Psoas muscle (tissue), 8 donors: ENCODE measurements around the gene TRIM4. TPM values are rescaled to one million over a fixed set of nuclear protein-coding genes. Genes with fewer than 3 reads are reported as not detected.

Experiments
- ATAC-seq, 4 donors: fragments of 200-7000 bp; cut with Tn5 transposase; one replicate each; pipeline ENCODE4 v1.9.1; 2020; ENCODE audit warnings: moderate library complexity in 3 of 4, mild to moderate bottlenecking in 2 of 4
- DNase-seq, 2 donors: peaks; one replicate each; pipeline ENCODE4 v3.0.0-alpha.2; 2020
- H3K27ac ChIP-seq: fragments of 200-600 bp; one replicate; pipeline ENCODE4 v1.8.0; 2022
- H3K27me3 ChIP-seq, 3 donors: fragments of 200-600 bp in 1 of 3; one replicate each; pipeline versions ENCODE4 v1.6.1 to v1.8.0; 2013 to 2022; ENCODE audit warnings: low read length in 2 of 3, mild to moderate bottlenecking in 2 of 3, moderate library complexity in 1 of 3; ENCODE audit not compliant: insufficient read depth in 3 of 3
- H3K36me3 ChIP-seq, 2 donors: fragments of 200-600 bp in 1 of 2; one replicate each; pipeline versions ENCODE4 v1.6.1 to v1.8.0; 2013 to 2022; ENCODE audit warnings: low read depth in 1 of 2, mild to moderate bottlenecking in 1 of 2, moderate library complexity in 1 of 2; ENCODE audit not compliant: insufficient read depth in 1 of 2
- H3K4me1 ChIP-seq: fragments of 200-600 bp; one replicate; pipeline ENCODE4 v1.8.0; 2022
- H3K4me3 ChIP-seq: fragments of 200-600 bp; one replicate; pipeline ENCODE4 v1.8.0; 2022; ENCODE audit warnings: mild to moderate bottlenecking
- H3K9me3 ChIP-seq: fragments of 200-600 bp; one replicate; pipeline ENCODE4 v1.8.0; 2022
- CTCF ChIP-seq: fragments of 200-600 bp; IDR thresholded peaks from one replicate; pipeline ENCODE4 v1.8.0; 2022; ENCODE audit warnings: antibody characterized with exemption
- WGBS, 3 donors: extraction: QIAGEN DNeasy Blood & Tissue Kit; methylation state at CpG; one replicate each; pipeline versions ENCODE4 v1.1.6 to v1.1.7; 2013; 5-methylcytosine and 5-hydroxymethylcytosine counted together
- intact Hi-C, 2 donors: fragments of 100-400 bp; cut with DNase I; formaldehyde crosslinking; loops; one replicate each; pipeline versions ENCODE4 v1.11.0 to v1.14.2; 2022
- polyA plus RNA-seq, 3 donors: library from polyadenylated mRNA; stranded (reverse); fragments of 200-250 nt; gene quantifications; one replicate each; pipeline ENCODE4 v1.2.3, GENCODE V29; 2013
- total RNA-seq, 4 donors: library from RNA; stranded (reverse); fragmentation: NEBNext Ultra II Directional in 2 of 4; extraction: Animal tissue kit (Norgen Biotek cat#: 25700) in 2 of 4; gene quantifications; one replicate each; pipeline versions ENCODE4 v1.2.1 to v1.2.4, GENCODE V29; 2021 to 2023
- donor health status: healthy with polysubstance abuse.
- donor health status: DM: no; HTN: no; CAD: no; lungs with moderate emphysema.
- donor health status: Bipolar disorder and iron deficiency.
- donor health status: healthy.
- donor health status: DM: yes; HTN: yes; CAD: no.
- donor health status: DM: no; HTN: no; CAD: no.
- donor health status: DM: no; HTN: no; CAD: no.
- donor health status: DM: yes; HTN: yes; CAD: no.

The TRIM4 gene
- total and polyA plus RNA-seq, 7 donors, result 2.6 to 8.9 (median 4.5) TPM

DNA sequence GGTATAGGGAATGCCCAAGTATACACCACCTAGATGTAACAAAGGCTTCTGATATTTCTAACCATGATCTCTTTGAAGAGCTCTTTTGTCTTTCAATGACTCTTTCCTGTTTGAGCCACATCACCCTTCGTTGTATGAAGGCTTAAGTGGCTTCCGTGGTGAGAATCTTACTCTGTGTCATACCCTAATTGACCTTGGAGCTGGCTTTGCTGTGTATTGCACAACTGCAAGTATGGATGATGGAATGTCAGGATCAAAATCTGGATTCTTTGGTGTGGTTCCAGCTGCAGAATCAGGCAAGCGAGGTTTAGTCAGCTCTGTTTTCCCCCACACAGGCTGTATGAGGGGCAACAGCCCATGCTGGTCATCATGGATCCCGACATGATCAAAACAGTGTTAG, 75.5 kb downstream of the TRIM4 start:
- 50 to 74% (median 64%) methylated on average over 4 of the region's 4 CpGs for WGBS, 3 donors
- H3K27ac ChIP-seq, result no peak overlapping the region
- no peaks in the 10 kb centered on the region for H3K4me1 ChIP-seq
- H3K36me3 ChIP-seq, result no peaks in the 10 kb centered on the region
- ATAC-seq, result no peak
- no peaks in the 10 kb centered on the region for H3K9me3 ChIP-seq
- DNase-seq, result no peak
- no peak for TF ChIP-seq CTCF
- intact Hi-C loops, result no loop called here
- H3K27me3 ChIP-seq, result no peaks in the 10 kb centered on the region
- no peak overlapping the region for H3K4me3 ChIP-seq

DNA sequence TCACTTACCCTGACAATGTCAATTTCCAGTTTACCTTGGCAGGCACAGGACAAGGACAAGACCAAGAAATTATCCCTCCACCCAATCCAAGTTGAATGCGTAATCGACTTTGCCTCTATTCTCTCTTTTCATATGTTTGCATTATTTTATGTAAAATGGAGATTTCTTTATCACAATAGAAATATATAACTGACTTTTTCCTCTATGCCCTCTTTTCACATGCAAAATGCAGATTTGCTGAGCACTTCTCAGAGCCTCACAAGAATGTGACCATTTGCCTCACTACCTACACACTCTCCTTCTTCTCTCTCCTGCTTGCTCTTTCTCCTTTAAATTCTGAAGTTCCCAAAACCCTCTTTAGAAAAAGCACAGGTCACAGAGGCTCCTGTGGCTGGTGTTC, 76.4 kb downstream of the TRIM4 start:
- Histone ChIP-seq H3K4me3 (no peak overlapping the region), H3K4me1 (no peaks in the 10 kb centered on the region), H3K9me3 (no peaks in the 10 kb centered on the region), H3K27me3 (no peaks in the 10 kb centered on the region), H3K36me3 (no peaks in the 10 kb centered on the region), H3K27ac (no peak overlapping the region)
- no peak for TF ChIP-seq CTCF
- ATAC-seq (no peak), DNase-seq (no peak)
- intact Hi-C loops, result no loop called here
- WGBS, 3 donors, result 91 to 93% (median 92%) methylated on average over 2 of the region's 2 CpGs

Other genes with a start within 250 kb of the TRIM4 start
- 1 to 10 TPM in 2 of 4 donors, under 1 TPM in 2; 0.12 to 2.4 (median 0.71) TPM for gene CYP3A5, start 239.5 kb downstream of the TRIM4 start, total RNA-seq
- gene CYP3A5, start 239.5 kb downstream of the TRIM4 start, polyA plus RNA-seq, result under 1 TPM; 0.13 to 0.52 (median 0.32) TPM
- gene CYP3A7, start 184.3 kb downstream of the TRIM4 start, total RNA-seq, result not detected
- gene CYP3A7, start 184.3 kb downstream of the TRIM4 start, polyA plus RNA-seq, result not detected
- 1 to 10 TPM in 2 of 4 donors, under 1 TPM in 1, not detected in 1; 0.34 to 4.2 (median 3.2) TPM for gene CYP3A4, start 135.3 kb downstream of the TRIM4 start, total RNA-seq
- under 1 TPM; 0.08 to 0.26 (median 0.10) TPM for gene CYP3A4, start 135.3 kb downstream of the TRIM4 start, polyA plus RNA-seq
- under 1 TPM in 1 of 4 donors, not detected in 3; 0.29 TPM for gene CYP3A43, start 91.5 kb downstream of the TRIM4 start, total RNA-seq
- under 1 TPM in 1 of 3 donors, not detected in 2; 0.08 TPM for gene CYP3A43, start 91.5 kb downstream of the TRIM4 start, polyA plus RNA-seq
- not detected for gene OR2AE1, start 42.5 kb downstream of the TRIM4 start, total RNA-seq
- under 1 TPM in 2 of 3 donors, not detected in 1; 0.05 to 0.17 TPM for gene OR2AE1, start 42.5 kb downstream of the TRIM4 start, polyA plus RNA-seq
- gene GJC3, start 10.1 kb upstream of the TRIM4 start, total RNA-seq, result under 1 TPM in 1 of 4 donors, not detected in 3; 0.34 TPM
- under 1 TPM; 0.08 to 0.52 (median 0.08) TPM for gene GJC3, start 10.1 kb upstream of the TRIM4 start, polyA plus RNA-seq
- gene AZGP1, start 56.5 kb upstream of the TRIM4 start, total RNA-seq, result under 1 TPM; 0.49 to 0.82 (median 0.59) TPM
- gene AZGP1, start 56.5 kb upstream of the TRIM4 start, polyA plus RNA-seq, result 1 to 10 TPM in 2 of 3 donors, under 1 TPM in 1; 0.73 to 2.4 (median 1.6) TPM
- 10 to 100 TPM; 38.5 to 40.2 (median 38.9) TPM for gene ZKSCAN1, start 96.1 kb upstream of the TRIM4 start, total RNA-seq
- 10 to 100 TPM in 1 of 3 donors, 1 to 10 TPM in 2; 5.7 to 15.8 (median 8.8) TPM for gene ZKSCAN1, start 96.1 kb upstream of the TRIM4 start, polyA plus RNA-seq
- gene ZSCAN21, start 130.2 kb upstream of the TRIM4 start, total RNA-seq, result 10 to 100 TPM in 3 of 4 donors, 1 to 10 TPM in 1; 9.9 to 20.3 (median 11.7) TPM
- 10 to 100 TPM in 2 of 3 donors, 1 to 10 TPM in 1; 6.8 to 25.6 (median 16.2) TPM for gene ZSCAN21, start 130.2 kb upstream of the TRIM4 start, polyA plus RNA-seq
- gene ZNF3, start 162.2 kb upstream of the TRIM4 start, total RNA-seq, result 10 to 100 TPM; 14.6 to 23.8 (median 17.1) TPM
- 10 to 100 TPM; 11.2 to 26.4 (median 15.1) TPM for gene ZNF3, start 162.2 kb upstream of the TRIM4 start, polyA plus RNA-seq
- 100 to 1,000 TPM in 3 of 4 donors, 10 to 100 TPM in 1; 82.9 to 130 (median 111) TPM for gene COPS6, start 169.4 kb upstream of the TRIM4 start, total RNA-seq
- gene COPS6, start 169.4 kb upstream of the TRIM4 start, polyA plus RNA-seq, result 100 to 1,000 TPM; 104 to 145 (median 126) TPM
- 10 to 100 TPM; 24.6 to 34.0 (median 30.6) TPM for gene MCM7, start 181.9 kb upstream of the TRIM4 start, total RNA-seq
- 10 to 100 TPM; 33.3 to 40.6 (median 33.8) TPM for gene MCM7, start 181.9 kb upstream of the TRIM4 start, polyA plus RNA-seq
- gene AP4M1, start 182.1 kb upstream of the TRIM4 start, total RNA-seq, result 10 to 100 TPM in 2 of 4 donors, 1 to 10 TPM in 2; 8.8 to 12.9 (median 10.8) TPM
- 10 to 100 TPM; 10.9 to 19.2 (median 14.5) TPM for gene AP4M1, start 182.1 kb upstream of the TRIM4 start, polyA plus RNA-seq
- 10 to 100 TPM; 26.8 to 40.5 (median 31.7) TPM for gene TAF6, start 199.8 kb upstream of the TRIM4 start, total RNA-seq
- 10 to 100 TPM; 31.4 to 58.4 (median 34.8) TPM for gene TAF6, start 199.8 kb upstream of the TRIM4 start, polyA plus RNA-seq
- 1 to 10 TPM; 2.2 to 3.9 (median 2.5) TPM for gene CNPY4, start 200.1 kb upstream of the TRIM4 start, total RNA-seq
- gene CNPY4, start 200.1 kb upstream of the TRIM4 start, polyA plus RNA-seq, result 1 to 10 TPM; 2.9 to 7.0 (median 4.4) TPM
- gene MBLAC1, start 207.4 kb upstream of the TRIM4 start, total RNA-seq, result 1 to 10 TPM in 3 of 4 donors, under 1 TPM in 1; 0.91 to 2.6 (median 1.7) TPM
- 1 to 10 TPM; 1.8 to 3.8 (median 2.7) TPM for gene MBLAC1, start 207.4 kb upstream of the TRIM4 start, polyA plus RNA-seq
- gene LAMTOR4, start 229.4 kb upstream of the TRIM4 start, total RNA-seq, result 10 to 100 TPM; 48.7 to 74.6 (median 68.1) TPM
- 100 to 1,000 TPM; 118 to 141 (median 140) TPM for gene LAMTOR4, start 229.4 kb upstream of the TRIM4 start, polyA plus RNA-seq
- gene TRAPPC14, start 239.2 kb upstream of the TRIM4 start, total RNA-seq, result 10 to 100 TPM in 1 of 4 donors, 1 to 10 TPM in 3; 4.1 to 14.2 (median 7.4) TPM
- 10 to 100 TPM in 1 of 3 donors, 1 to 10 TPM in 2; 5.2 to 13.1 (median 9.8) TPM for gene TRAPPC14, start 239.2 kb upstream of the TRIM4 start, polyA plus RNA-seq
- 1 to 10 TPM in 2 of 4 donors, under 1 TPM in 2; 0.23 to 3.8 (median 0.95) TPM for gene GAL3ST4, start 249.1 kb upstream of the TRIM4 start, total RNA-seq
- gene GAL3ST4, start 249.1 kb upstream of the TRIM4 start, polyA plus RNA-seq, result under 1 TPM; 0.45 to 0.57 (median 0.52) TPM